GM19372 (cell line): ENCODE data around the gene PTPRE.

Experiments
- ATAC-seq: cut with Tn5 transposase; IDR thresholded peaks from one replicate; pipeline ENCODE4 v1.9.1; 2021; ENCODE audit warnings: mild to moderate bottlenecking, low read depth, moderate library complexity; ENCODE audit not compliant: unreplicated experiment

Gene PTPRE

GRCh38 chr10:127907411-127908105, 655 bp downstream of the PTPRE start:
- ATAC-seq, result no peak

- no peak for ATAC-seq
Measured at GRCh38 chr10:127908106-127908958, 1.4 kb downstream of the PTPRE start.

GRCh38 chr10:127908959-127909267, 2.0 kb downstream of the PTPRE start:
- no peak for ATAC-seq

GRCh38 chr10:127909716-127910463, 3.0 kb downstream of the PTPRE start:
- ATAC-seq, result no peak

GRCh38 chr10:127910464-127910770, 3.5 kb downstream of the PTPRE start:
- ATAC-seq, result no peak

GRCh38 chr10:127911218-127911866, 4.4 kb downstream of the PTPRE start:
- ATAC-seq, result no peak

- ATAC-seq, result no peak
Measured at GRCh38 chr10:127911867-127912257, 5.0 kb downstream of the PTPRE start.

GRCh38 chr10:127912607-127913367, 5.9 kb downstream of the PTPRE start:
- no peak for ATAC-seq

- no peak for ATAC-seq
Measured at GRCh38 chr10:127913368-127913759, 6.5 kb downstream of the PTPRE start.

GRCh38 chr10:127915324-127915723, 8.4 kb downstream of the PTPRE start:
- no peak for ATAC-seq

- no peak for ATAC-seq
Measured at GRCh38 chr10:127916826-127917225, 9.9 kb downstream of the PTPRE start.

GRCh38 chr10:127918572-127918971, 11.7 kb downstream of the PTPRE start:
- no peak for ATAC-seq

GRCh38 chr10:127919418-127920271, 12.7 kb downstream of the PTPRE start:
- ATAC-seq, result no peak

GRCh38 chr10:127920306-127921074, 13.6 kb downstream of the PTPRE start:
- ATAC-seq, result no peak

- no peak for ATAC-seq
Measured at GRCh38 chr10:127921075-127921752, 14.3 kb downstream of the PTPRE start.

GRCh38 chr10:127921753-127922145, 14.8 kb downstream of the PTPRE start:
- no peak for ATAC-seq

- ATAC-seq, result no peak
Measured at GRCh38 chr10:127922206-127922605, 15.3 kb downstream of the PTPRE start.

- no peak for ATAC-seq
Measured at GRCh38 chr10:127922675-127923366, 15.9 kb downstream of the PTPRE start.
